HepG2 (cell line): ENCODE measurements around the gene LRR1. TPM values are rescaled to one million over a fixed set of nuclear protein-coding genes. Genes with fewer than 3 reads are reported as not detected.

Experiments
- KDM3A ChIP-seq: IDR thresholded peaks from 2 replicates; pipeline ENCODE4 v1.6.1; 2018; ENCODE audit warnings: low read depth, missing compliant biosample characterization
- MIXL1 ChIP-seq: IDR thresholded peaks from 2 replicates; pipeline ENCODE4 v1.6.1; 2016
- NONO ChIP-seq, 2 experiments: fragments of 450-650 bp in 1 of 2; sonication (generic) in 1 of 2; formaldehyde crosslinking in 1 of 2; IDR thresholded peaks in 1 of 2; conservative IDR thresholded peaks in 1 of 2; 2 replicates each; pipeline versions ENCODE4 v1.6.1 to v1.8.0; 2017 to 2022; ENCODE audit warnings: mild to moderate bottlenecking in 1 of 2, missing genetic modification reagents in 1 of 2, moderate library complexity in 1 of 2
- RELA ChIP-seq: sonication (generic); formaldehyde crosslinking; IDR thresholded peaks from 2 replicates; pipeline ENCODE4 v1.4.0; 2020; ENCODE audit warnings: missing genetic modification reagents
- SNAPC2 ChIP-seq: sonication (generic); formaldehyde crosslinking; IDR thresholded peaks from 2 replicates; pipeline ENCODE4 v1.8.1; 2022; ENCODE audit warnings: mild to moderate bottlenecking, missing genetic modification reagents
- XBP1 ChIP-seq: sonication (generic); formaldehyde crosslinking; IDR thresholded peaks from 2 replicates; pipeline ENCODE4 v1.5.0; 2020; ENCODE audit warnings: missing genetic modification reagents
- ZEB1 ChIP-seq: IDR thresholded peaks from 2 replicates; pipeline ENCODE4 v1.6.1; 2012; ENCODE audit warnings: mild to moderate bottlenecking, low read depth, inconsistent platforms; ENCODE audit not compliant: insufficient replicate concordance
- polyA plus RNA-seq, 8 experiments: library from polyadenylated mRNA; depleted of rRNA in 3 of 8; stranded (reverse) in 7 of 8; unstranded in 1 of 8; fragments of >200 nt; fragmentation: Illumina TruSeq in 4 of 8; extraction: Trizol in 4 of 8; gene quantifications; 2 replicates each; pipeline versions ENCODE4 v1.2.1 to v1.2.3, GENCODE V29; 2011 to 2016; ENCODE audit warnings: low read depth in 4 of 8, missing spikeins in 1 of 8, mixed read lengths in 1 of 8; ENCODE audit not compliant: insufficient read depth in 1 of 8
- total RNA-seq, 5 experiments: library from RNA; depleted of rRNA; stranded (reverse); fragments of >200 nt; fragmentation: Illumina TruSeq; extraction: Trizol; gene quantifications; 2 replicates each; pipeline ENCODE4 v1.2.3, GENCODE V29; 2016; ENCODE audit warnings: low read depth in 1 of 5
- TF ChIP-seq, protein P1 (sequence below): conservative IDR thresholded peaks from 2 replicates; pipeline ENCODE4 v1.6.1; 2018; ENCODE audit warnings: missing genetic modification reagents
- TF ChIP-seq, protein P2 (sequence below): IDR thresholded peaks from 2 replicates; pipeline ENCODE4 v1.6.1; 2016; ENCODE audit warnings: missing compliant biosample characterization, missing genetic modification reagents, borderline replicate concordance
- TF ChIP-seq, protein P3 (sequence below): sonication (generic); formaldehyde crosslinking; IDR thresholded peaks from 2 replicates; pipeline ENCODE4 v1.4.0; 2020; ENCODE audit warnings: missing genetic modification reagents
- TF ChIP-seq, protein P4 (sequence below): sonication (generic); formaldehyde crosslinking; IDR thresholded peaks from 2 replicates; pipeline ENCODE4 v1.8.0; 2022; ENCODE audit warnings: mild to moderate bottlenecking, missing genetic modification reagents, moderate library complexity
- TF ChIP-seq, protein P5 (sequence below): sonication (generic); formaldehyde crosslinking; conservative IDR thresholded peaks from 2 replicates; pipeline ENCODE4 v1.4.0; 2020; ENCODE audit warnings: missing genetic modification reagents
- TF ChIP-seq, protein P6 (sequence below): sonication (generic); formaldehyde crosslinking; IDR thresholded peaks from 2 replicates; pipeline ENCODE4 v1.5.0; 2020; ENCODE audit warnings: missing genetic modification reagents
- TF ChIP-seq, protein P7 (sequence below): sonication (generic); formaldehyde crosslinking; IDR thresholded peaks from 2 replicates; pipeline ENCODE4 v1.8.1; 2023; ENCODE audit warnings: mild to moderate bottlenecking, missing genetic modification reagents
- TF ChIP-seq, protein P8 (sequence below): IDR thresholded peaks from 2 replicates; pipeline ENCODE4 v1.6.1; 2016
- TF ChIP-seq, protein P9 (sequence below): sonication (generic); formaldehyde crosslinking; IDR thresholded peaks from 2 replicates; pipeline ENCODE4 v1.5.1; 2020; ENCODE audit warnings: missing genetic modification reagents, mild to moderate bottlenecking, borderline replicate concordance

LRR1 gene
- total and polyA plus RNA-seq, 2 of the 13 experiments (the other 11 are each of a cell fraction or from before 2014, with no cell fraction given) = 7.0 to 36.2 TPM

DNA sequence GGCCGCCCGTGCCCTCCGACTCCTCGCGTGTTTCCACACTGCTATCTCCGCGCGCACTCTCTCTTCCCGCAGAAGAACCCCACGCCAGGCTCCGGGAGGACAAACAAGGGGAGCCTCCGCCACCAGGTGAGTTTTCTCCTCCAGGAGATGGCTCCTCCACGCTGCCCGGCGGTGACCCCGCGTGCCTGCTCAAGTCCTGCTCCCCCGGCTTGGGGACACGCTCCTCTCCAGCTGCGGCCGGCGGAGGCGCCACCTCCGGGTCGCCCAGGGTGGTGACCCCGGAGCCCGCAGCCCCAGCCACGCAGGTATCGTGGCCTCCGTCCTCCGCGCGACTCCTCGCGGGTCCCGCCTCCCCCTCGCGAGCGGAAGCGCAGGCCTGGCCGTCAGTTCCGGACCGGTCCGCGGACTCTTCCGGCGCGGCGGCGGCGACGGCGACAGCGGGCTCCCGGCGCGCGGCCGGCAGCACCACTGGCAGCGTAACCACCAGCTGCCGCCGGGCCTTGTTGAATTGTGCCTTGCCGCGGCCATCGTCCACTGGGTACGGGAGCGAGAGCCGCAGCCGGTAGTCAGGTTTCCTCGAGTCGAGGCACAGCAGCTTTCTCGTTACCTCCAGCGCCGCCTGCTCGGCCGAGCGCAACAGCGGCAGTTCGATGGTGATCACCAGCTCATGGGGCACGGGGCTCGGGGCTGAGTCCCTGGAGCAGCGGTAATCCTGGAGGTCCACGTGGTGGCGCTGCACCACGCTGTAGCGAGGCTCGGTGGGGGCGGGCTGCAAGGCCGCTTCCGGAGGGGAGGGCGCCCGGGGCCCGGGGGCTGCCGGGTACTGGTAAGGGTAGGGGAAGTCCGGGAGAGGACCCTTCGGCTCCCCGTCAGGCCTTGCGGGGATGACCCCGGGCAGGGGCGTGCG, 35.2 kb downstream of the LRR1 start (continued):
- TF ChIP-seq, protein P1, sequence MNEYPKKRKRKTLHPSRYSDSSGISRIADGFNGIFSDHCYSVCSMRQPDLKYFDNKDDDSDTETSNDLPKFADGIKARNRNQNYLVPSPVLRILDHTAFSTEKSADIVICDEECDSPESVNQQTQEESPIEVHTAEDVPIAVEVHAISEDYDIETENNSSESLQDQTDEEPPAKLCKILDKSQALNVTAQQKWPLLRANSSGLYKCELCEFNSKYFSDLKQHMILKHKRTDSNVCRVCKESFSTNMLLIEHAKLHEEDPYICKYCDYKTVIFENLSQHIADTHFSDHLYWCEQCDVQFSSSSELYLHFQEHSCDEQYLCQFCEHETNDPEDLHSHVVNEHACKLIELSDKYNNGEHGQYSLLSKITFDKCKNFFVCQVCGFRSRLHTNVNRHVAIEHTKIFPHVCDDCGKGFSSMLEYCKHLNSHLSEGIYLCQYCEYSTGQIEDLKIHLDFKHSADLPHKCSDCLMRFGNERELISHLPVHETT (CRISPR knock-in tag) = peak; percentile 85
- TF ChIP-seq, protein P2, sequence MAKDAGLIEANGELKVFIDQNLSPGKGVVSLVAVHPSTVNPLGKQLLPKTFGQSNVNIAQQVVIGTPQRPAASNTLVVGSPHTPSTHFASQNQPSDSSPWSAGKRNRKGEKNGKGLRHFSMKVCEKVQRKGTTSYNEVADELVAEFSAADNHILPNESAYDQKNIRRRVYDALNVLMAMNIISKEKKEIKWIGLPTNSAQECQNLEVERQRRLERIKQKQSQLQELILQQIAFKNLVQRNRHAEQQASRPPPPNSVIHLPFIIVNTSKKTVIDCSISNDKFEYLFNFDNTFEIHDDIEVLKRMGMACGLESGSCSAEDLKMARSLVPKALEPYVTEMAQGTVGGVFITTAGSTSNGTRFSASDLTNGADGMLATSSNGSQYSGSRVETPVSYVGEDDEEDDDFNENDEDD (CRISPR knock-in tag) = no peak; the same call in 1 of the 2 replicates
- TF ChIP-seq MIXL1 (CRISPR knock-in tag) (no peak), SNAPC2 (no peak; the same call in 1 of the 2 replicates), ZEB1 (no peak), NONO (IDR thresholded peaks at IDR 0.05) (no peak), NONO (CRISPR knock-in tag; conservative IDR thresholded peaks at IDR 0.05) (peak; percentile 98), XBP1 (CRISPR knock-in tag) (no peak), RELA (CRISPR knock-in tag) (no peak), KDM3A (CRISPR knock-in tag) (peak; percentile 97)
- TF ChIP-seq, protein P3, sequence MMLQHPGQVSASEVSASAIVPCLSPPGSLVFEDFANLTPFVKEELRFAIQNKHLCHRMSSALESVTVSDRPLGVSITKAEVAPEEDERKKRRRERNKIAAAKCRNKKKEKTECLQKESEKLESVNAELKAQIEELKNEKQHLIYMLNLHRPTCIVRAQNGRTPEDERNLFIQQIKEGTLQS (CRISPR knock-in tag) = no peak
- TF ChIP-seq, protein P4, sequence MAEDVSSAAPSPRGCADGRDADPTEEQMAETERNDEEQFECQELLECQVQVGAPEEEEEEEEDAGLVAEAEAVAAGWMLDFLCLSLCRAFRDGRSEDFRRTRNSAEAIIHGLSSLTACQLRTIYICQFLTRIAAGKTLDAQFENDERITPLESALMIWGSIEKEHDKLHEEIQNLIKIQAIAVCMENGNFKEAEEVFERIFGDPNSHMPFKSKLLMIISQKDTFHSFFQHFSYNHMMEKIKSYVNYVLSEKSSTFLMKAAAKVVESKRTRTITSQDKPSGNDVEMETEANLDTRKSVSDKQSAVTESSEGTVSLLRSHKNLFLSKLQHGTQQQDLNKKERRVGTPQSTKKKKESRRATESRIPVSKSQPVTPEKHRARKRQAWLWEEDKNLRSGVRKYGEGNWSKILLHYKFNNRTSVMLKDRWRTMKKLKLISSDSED (CRISPR knock-in tag) = no peak; the same call in 1 of the 2 replicates
- TF ChIP-seq, protein P5, sequence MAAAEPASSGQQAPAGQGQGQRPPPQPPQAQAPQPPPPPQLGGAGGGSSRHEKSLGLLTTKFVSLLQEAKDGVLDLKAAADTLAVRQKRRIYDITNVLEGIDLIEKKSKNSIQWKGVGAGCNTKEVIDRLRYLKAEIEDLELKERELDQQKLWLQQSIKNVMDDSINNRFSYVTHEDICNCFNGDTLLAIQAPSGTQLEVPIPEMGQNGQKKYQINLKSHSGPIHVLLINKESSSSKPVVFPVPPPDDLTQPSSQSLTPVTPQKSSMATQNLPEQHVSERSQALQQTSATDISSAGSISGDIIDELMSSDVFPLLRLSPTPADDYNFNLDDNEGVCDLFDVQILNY = peak; percentile 50; the same call in 1 of the 2 replicates
- TF ChIP-seq, protein P6, sequence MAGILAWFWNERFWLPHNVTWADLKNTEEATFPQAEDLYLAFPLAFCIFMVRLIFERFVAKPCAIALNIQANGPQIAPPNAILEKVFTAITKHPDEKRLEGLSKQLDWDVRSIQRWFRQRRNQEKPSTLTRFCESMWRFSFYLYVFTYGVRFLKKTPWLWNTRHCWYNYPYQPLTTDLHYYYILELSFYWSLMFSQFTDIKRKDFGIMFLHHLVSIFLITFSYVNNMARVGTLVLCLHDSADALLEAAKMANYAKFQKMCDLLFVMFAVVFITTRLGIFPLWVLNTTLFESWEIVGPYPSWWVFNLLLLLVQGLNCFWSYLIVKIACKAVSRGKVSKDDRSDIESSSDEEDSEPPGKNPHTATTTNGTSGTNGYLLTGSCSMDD (CRISPR knock-in tag) = no peak
- TF ChIP-seq, protein P7, sequence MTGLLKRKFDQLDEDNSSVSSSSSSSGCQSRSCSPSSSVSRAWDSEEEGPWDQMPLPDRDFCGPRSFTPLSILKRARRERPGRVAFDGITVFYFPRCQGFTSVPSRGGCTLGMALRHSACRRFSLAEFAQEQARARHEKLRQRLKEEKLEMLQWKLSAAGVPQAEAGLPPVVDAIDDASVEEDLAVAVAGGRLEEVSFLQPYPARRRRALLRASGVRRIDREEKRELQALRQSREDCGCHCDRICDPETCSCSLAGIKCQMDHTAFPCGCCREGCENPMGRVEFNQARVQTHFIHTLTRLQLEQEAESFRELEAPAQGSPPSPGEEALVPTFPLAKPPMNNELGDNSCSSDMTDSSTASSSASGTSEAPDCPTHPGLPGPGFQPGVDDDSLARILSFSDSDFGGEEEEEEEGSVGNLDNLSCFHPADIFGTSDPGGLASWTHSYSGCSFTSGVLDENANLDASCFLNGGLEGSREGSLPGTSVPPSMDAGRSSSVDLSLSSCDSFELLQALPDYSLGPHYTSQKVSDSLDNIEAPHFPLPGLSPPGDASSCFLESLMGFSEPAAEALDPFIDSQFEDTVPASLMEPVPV = peak; percentile 41
- TF ChIP-seq, protein P8, sequence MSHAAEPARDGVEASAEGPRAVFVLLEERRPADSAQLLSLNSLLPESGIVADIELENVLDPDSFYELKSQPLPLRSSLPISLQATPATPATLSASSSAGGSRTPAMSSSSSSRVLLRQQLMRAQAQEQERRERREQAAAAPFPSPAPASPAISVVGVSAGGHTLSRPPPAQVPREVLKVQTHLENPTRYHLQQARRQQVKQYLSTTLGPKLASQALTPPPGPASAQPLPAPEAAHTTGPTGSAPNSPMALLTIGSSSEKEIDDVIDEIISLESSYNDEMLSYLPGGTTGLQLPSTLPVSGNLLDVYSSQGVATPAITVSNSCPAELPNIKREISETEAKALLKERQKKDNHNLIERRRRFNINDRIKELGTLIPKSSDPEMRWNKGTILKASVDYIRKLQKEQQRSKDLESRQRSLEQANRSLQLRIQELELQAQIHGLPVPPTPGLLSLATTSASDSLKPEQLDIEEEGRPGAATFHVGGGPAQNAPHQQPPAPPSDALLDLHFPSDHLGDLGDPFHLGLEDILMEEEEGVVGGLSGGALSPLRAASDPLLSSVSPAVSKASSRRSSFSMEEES (CRISPR knock-in tag) = peak; percentile 53
- TF ChIP-seq, protein P9, sequence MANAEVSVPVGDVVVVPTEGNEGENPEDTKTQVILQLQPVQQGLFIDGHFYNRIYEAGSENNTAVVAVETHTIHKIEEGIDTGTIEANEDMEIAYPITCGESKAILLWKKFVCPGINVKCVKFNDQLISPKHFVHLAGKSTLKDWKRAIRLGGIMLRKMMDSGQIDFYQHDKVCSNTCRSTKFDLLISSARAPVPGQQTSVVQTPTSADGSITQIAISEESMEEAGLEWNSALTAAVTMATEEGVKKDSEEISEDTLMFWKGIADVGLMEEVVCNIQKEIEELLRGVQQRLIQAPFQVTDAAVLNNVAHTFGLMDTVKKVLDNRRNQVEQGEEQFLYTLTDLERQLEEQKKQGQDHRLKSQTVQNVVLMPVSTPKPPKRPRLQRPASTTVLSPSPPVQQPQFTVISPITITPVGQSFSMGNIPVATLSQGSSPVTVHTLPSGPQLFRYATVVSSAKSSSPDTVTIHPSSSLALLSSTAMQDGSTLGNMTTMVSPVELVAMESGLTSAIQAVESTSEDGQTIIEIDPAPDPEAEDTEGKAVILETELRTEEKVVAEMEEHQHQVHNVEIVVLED (CRISPR knock-in tag) = peak; percentile 75
